Karpas-422 (cell line): ENCODE results near the gene ADGRA1. TPM values are rescaled to one million over a fixed set of nuclear protein-coding genes. Genes with fewer than 3 reads are reported as not detected.

Experiments used
- DNase-seq: peaks from one replicate; pipeline ENCODE4 v3.0.0-alpha.2; 2015
- H2AFZ ChIP-seq: fragments of 200-600 bp; sonication (generic); 2 replicates; pipeline ENCODE4 v1.6.1; 2014; ENCODE audit warnings: antibody characterized with exemption, low read length, mixed read lengths
- H3K27ac ChIP-seq: fragments of 200-600 bp; sonication (generic); 2 replicates; pipeline ENCODE4 v1.5.1; 2014; ENCODE audit warnings: mild to moderate bottlenecking, low read length, moderate library complexity
- H3K27me3 ChIP-seq: fragments of 200-600 bp; sonication (generic); 2 replicates; pipeline ENCODE4 v1.6.1; 2014; ENCODE audit warnings: low read length, mixed read lengths
- H3K36me3 ChIP-seq: fragments of 200-600 bp; sonication (generic); 2 replicates; pipeline ENCODE4 v1.6.1; 2014; ENCODE audit warnings: low read length, mixed read lengths; ENCODE audit not compliant: insufficient read depth
- H3K4me1 ChIP-seq: fragments of 200-600 bp; sonication (generic); 2 replicates; pipeline ENCODE4 v1.6.1; 2014; ENCODE audit warnings: mild to moderate bottlenecking, low read length, mixed read lengths
- H3K4me2 ChIP-seq: fragments of 200-600 bp; sonication (generic); 2 replicates; pipeline ENCODE4 v1.6.1; 2014; ENCODE audit warnings: low read length, low read depth, mild to moderate bottlenecking; ENCODE audit not compliant: poor library complexity, severe bottlenecking
- H3K4me3 ChIP-seq: fragments of 200-600 bp; sonication (generic); 2 replicates; pipeline ENCODE4 v1.5.1; 2014; ENCODE audit warnings: mild to moderate bottlenecking, antibody characterized with exemption, low read length, mixed read lengths
- H3K79me2 ChIP-seq: fragments of 200-600 bp; sonication (generic); 2 replicates; pipeline ENCODE4 v1.6.1; 2014; ENCODE audit warnings: mild to moderate bottlenecking, low read length, mixed read lengths
- H3K9ac ChIP-seq: fragments of 200-600 bp; sonication (generic); 2 replicates; pipeline ENCODE4 v1.6.0; 2014; ENCODE audit warnings: low read length
- H3K9me2 ChIP-seq: fragments of 200-600 bp; sonication (generic), shearing (Covaris generic); replicated peaks from 2 replicates; pipeline ENCODE4 v1.6.0; 2014; ENCODE audit warnings: mild to moderate bottlenecking, low read length, moderate library complexity; ENCODE audit not compliant: insufficient read depth
- H3K9me3 ChIP-seq: fragments of 300-700, 200-600 bp; sonication (generic); 2 replicates; pipeline ENCODE4 v1.6.1; 2014; ENCODE audit warnings: low read length, mixed read lengths
- H4K20me1 ChIP-seq: fragments of 200-600 bp; sonication (generic); 2 replicates; pipeline ENCODE4 v1.6.1; 2014; ENCODE audit warnings: mild to moderate bottlenecking, antibody characterized with exemption, low read length, low read depth; ENCODE audit not compliant: insufficient read depth
- total RNA-seq: library from RNA; depleted of rRNA; stranded (reverse); fragments of >200 nt; shearing (Covaris generic); gene quantifications from 2 replicates; pipeline ENCODE4 v1.2.3, GENCODE V29; 2014; ENCODE audit warnings: low replicate concordance

Gene ADGRA1
- total RNA-seq, 1 experiment from 2014 or later, result not detected

DNA sequence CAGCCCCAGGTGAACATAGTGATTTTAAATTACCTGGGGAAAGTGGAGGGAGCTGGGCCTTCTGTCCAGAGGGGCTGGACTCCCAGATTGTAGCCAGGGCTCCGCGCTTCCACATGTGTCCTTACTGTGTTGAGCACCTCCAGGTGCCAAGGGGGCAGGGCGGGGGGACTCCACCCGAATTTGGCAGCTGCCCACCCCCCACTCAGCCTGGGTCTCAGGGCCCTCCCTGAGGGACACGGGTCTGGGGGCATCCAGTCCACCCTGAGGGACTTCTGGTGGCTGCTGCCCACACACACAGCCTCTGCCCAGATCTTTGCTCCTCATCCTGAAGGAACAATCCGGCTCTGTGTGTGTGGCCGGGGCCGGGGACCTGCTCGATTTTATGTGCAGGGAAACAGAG, 28.2 kb upstream of the ADGRA1 start:
- H3K9me2 ChIP-seq, result no peaks in the 10 kb centered on the region
- no peaks in the 10 kb centered on the region for H3K9me3 ChIP-seq
- H3K27me3 ChIP-seq, result no peaks in the 10 kb centered on the region
- no peaks in the 10 kb centered on the region for H3K36me3 ChIP-seq
- no peaks in the 10 kb centered on the region for H3K4me1 ChIP-seq
- no peak overlapping the region for H3K4me2 ChIP-seq
- no peak for DNase-seq
- no peaks in the 10 kb centered on the region for H4K20me1 ChIP-seq
- no peak overlapping the region for H2AFZ ChIP-seq
- H3K9ac ChIP-seq, result no peak overlapping the region
- no peak overlapping the region for H3K27ac ChIP-seq
- no peak overlapping the region for H3K4me3 ChIP-seq
- H3K79me2 ChIP-seq, result no peaks in the 10 kb centered on the region

DNA sequence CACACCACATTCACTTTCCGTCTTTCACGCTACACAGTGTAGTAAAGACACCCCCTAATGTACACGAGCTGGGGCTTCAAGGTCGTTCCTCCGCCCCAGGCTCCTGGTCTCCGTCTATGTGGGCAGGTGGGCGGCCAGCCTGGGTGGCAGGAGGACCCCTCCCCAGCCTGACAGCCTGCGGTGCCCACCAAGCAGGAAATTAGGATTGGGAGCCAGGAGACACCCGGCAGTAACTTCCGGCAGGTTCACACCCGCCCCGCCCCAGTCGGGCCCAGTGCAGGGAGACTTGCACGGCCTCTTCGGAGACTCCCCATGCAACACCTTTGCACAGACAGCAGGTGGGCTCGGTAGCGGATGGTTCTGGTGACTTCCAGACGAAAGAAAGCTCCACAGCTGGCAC, 27.7 kb upstream of the ADGRA1 start:
- H3K4me3 ChIP-seq, result no peak overlapping the region
- DNase-seq, result no peak
- no peaks in the 10 kb centered on the region for H3K4me1 ChIP-seq

GRCh38 chr10:133060466-133060865, 27.3 kb upstream of the ADGRA1 start:
- Histone ChIP-seq H3K27ac (no peak overlapping the region), H3K79me2 (no peaks in the 10 kb centered on the region), H3K4me1 (no peaks in the 10 kb centered on the region), H4K20me1 (no peaks in the 10 kb centered on the region), H3K4me3 (no peak overlapping the region), H3K9ac (no peak overlapping the region), H3K27me3 (no peaks in the 10 kb centered on the region), H3K9me2 (no peaks in the 10 kb centered on the region), H3K36me3 (no peaks in the 10 kb centered on the region), H2AFZ (no peak overlapping the region), H3K4me2 (no peak overlapping the region), H3K9me3 (no peaks in the 10 kb centered on the region)
- DNase-seq, result no peak

More for the DNA sequence above, 27.7 kb upstream of the ADGRA1 start:
- Histone ChIP-seq H3K27me3 (no peaks in the 10 kb centered on the region), H3K9ac (no peak overlapping the region), H3K4me2 (no peak overlapping the region), H3K79me2 (no peaks in the 10 kb centered on the region), H4K20me1 (no peaks in the 10 kb centered on the region), H3K27ac (no peak overlapping the region), H3K9me3 (no peaks in the 10 kb centered on the region), H2AFZ (no peak overlapping the region), H3K9me2 (no peaks in the 10 kb centered on the region), H3K36me3 (no peaks in the 10 kb centered on the region)

GRCh38 chr10:133060881-133061280, 26.8 kb upstream of the ADGRA1 start:
- Histone ChIP-seq H3K4me3 (no peak overlapping the region), H3K9ac (no peak overlapping the region), H3K36me3 (no peaks in the 10 kb centered on the region), H3K9me3 (no peaks in the 10 kb centered on the region), H3K9me2 (no peaks in the 10 kb centered on the region), H3K27ac (no peak overlapping the region), H2AFZ (no peak overlapping the region), H3K79me2 (no peaks in the 10 kb centered on the region), H3K27me3 (no peaks in the 10 kb centered on the region), H3K4me1 (no peaks in the 10 kb centered on the region), H3K4me2 (no peak overlapping the region), H4K20me1 (no peaks in the 10 kb centered on the region)
- no peak for DNase-seq

DNA sequence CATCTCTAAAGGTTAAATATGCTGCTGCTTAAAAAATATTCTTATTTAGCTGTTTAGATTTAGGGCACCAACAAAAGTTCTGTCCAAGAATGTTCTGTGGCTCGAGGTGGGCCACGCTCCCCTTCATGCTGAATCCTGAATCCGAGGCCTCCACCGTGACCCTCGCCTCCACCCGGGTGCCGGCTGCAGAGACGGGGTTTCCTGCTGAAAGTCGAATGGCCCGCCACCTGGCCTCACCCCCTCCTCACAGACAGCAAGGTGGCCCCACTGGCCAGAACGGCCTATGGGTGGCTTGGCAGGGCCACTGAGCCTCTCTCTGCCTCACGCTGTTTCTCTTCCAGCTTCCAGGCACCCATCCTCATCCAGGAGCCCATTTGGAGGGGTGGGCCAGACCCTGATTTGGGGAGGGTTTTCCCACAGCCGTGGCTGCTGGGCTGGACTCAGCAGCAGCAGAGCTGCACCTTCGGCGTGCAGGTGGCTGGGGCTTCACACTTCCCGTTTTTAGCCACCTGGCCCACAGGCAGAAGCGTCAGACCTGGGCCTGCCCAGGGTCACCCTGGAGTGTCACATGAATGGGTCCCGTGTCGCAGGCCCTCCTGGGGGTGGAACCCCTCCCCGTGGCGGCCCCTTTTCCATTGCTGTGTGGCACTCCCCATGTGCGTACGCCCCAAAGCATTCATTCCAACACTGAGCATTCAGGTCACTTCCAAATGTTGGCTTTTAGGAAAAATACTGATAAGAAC, 26.3 kb upstream of the ADGRA1 start:
- DNase-seq, result no peak
- no peak overlapping the region for H3K4me3 ChIP-seq

DNA sequence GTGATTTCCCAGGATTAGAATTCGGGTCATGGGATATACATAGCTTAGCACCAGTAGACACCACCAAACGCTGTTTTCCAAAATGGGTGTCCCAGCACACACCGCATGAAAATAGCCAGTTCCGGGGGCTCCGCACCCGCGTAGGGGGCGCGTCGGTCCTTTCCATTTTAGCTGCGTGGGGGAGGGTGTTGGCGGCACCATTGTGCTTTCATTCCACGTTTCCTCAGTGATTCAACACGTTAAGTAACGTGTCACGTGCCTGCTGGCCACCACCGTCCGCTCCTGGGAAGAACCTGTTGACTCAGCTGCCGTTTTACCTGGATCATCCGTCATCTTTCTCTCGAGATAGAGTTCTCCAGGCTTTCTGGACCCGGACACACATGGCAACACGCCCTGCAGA, 25.6 kb upstream of the ADGRA1 start:
- Histone ChIP-seq H3K4me2 (no peak overlapping the region), H3K4me3 (no peak overlapping the region), H3K9ac (no peak overlapping the region), H3K9me3 (no peaks in the 10 kb centered on the region), H4K20me1 (no peaks in the 10 kb centered on the region), H3K27me3 (no peaks in the 10 kb centered on the region), H3K9me2 (no peaks in the 10 kb centered on the region), H3K79me2 (no peaks in the 10 kb centered on the region), H3K36me3 (no peaks in the 10 kb centered on the region), H2AFZ (no peak overlapping the region), H3K27ac (no peak overlapping the region), H3K4me1 (no peaks in the 10 kb centered on the region)
- DNase-seq, result no peak

More for the DNA sequence above, 26.3 kb upstream of the ADGRA1 start:
- no peak overlapping the region for H3K9ac ChIP-seq
- H3K27ac ChIP-seq, result no peak overlapping the region
- no peak overlapping the region for H2AFZ ChIP-seq
- H3K27me3 ChIP-seq, result no peaks in the 10 kb centered on the region
- no peaks in the 10 kb centered on the region for H3K4me1 ChIP-seq
- H3K9me3 ChIP-seq, result no peaks in the 10 kb centered on the region
- no peaks in the 10 kb centered on the region for H3K79me2 ChIP-seq
- no peaks in the 10 kb centered on the region for H3K36me3 ChIP-seq
- H4K20me1 ChIP-seq, result no peaks in the 10 kb centered on the region
- H3K4me2 ChIP-seq, result no peak overlapping the region
- no peaks in the 10 kb centered on the region for H3K9me2 ChIP-seq

GRCh38 chr10:133062635-133063034, 25.1 kb upstream of the ADGRA1 start:
- Histone ChIP-seq H2AFZ (no peak overlapping the region), H3K9me2 (no peaks in the 10 kb centered on the region), H3K4me1 (no peaks in the 10 kb centered on the region)

GRCh38 chr10:133067149-133068105, 20.3 kb upstream of the ADGRA1 start:
- no peaks in the 10 kb centered on the region for H4K20me1 ChIP-seq
- no peaks in the 10 kb centered on the region for H3K9me2 ChIP-seq
- no peaks in the 10 kb centered on the region for H3K27me3 ChIP-seq
- no peak overlapping the region for H3K4me2 ChIP-seq
- no peak overlapping the region for H3K4me3 ChIP-seq
- no peak overlapping the region for H2AFZ ChIP-seq
- H3K79me2 ChIP-seq, result no peaks in the 10 kb centered on the region
- no peak overlapping the region for H3K9ac ChIP-seq
- no peak for DNase-seq
- no peaks in the 10 kb centered on the region for H3K9me3 ChIP-seq
- H3K4me1 ChIP-seq, result no peaks in the 10 kb centered on the region
- no peaks in the 10 kb centered on the region for H3K36me3 ChIP-seq
- no peak overlapping the region for H3K27ac ChIP-seq

More at GRCh38 chr10:133062635-133063034, 25.1 kb upstream of the ADGRA1 start:
- H3K27me3 ChIP-seq, result no peaks in the 10 kb centered on the region
- DNase-seq, result no peak
- no peak overlapping the region for H3K9ac ChIP-seq
- no peaks in the 10 kb centered on the region for H3K36me3 ChIP-seq
- H3K79me2 ChIP-seq, result no peaks in the 10 kb centered on the region
- H3K4me3 ChIP-seq, result no peak overlapping the region
- H3K27ac ChIP-seq, result no peak overlapping the region
- no peaks in the 10 kb centered on the region for H4K20me1 ChIP-seq
- H3K9me3 ChIP-seq, result no peaks in the 10 kb centered on the region
- no peak overlapping the region for H3K4me2 ChIP-seq
